Pancreas (tissue), 10 donors: Measurements from ENCODE around the gene GUCY1A1. TPM values are rescaled to one million over a fixed set of nuclear protein-coding genes. Genes with fewer than 3 reads are reported as not detected.

Experiments
- ATAC-seq, 4 donors: fragments of 200-7000 bp; cut with Tn5 transposase; one replicate each; pipeline versions ENCODE4 v1.8.0 to v1.9.1; 2020; ENCODE audit warnings: mild to moderate bottlenecking in 4 of 4, moderate library complexity in 4 of 4
- DNase-seq, 6 donors: peaks; one replicate each; pipeline ENCODE4 v3.0.0-alpha.2; 2020
- FAIRE-seq: peaks from 2 replicates; lab custom pipeline; 2012; peaks lifted over from hg19 to GRCh38; lab: Jason Lieb, UNC
- H3K27ac ChIP-seq, 4 donors: fragments of 200-600 bp; sonication (generic); 1 replicate in 3 of 4; 2 replicates in 1 of 4; pipeline versions ENCODE4 v1.5.0 to v1.8.0; 2020
- H3K27me3 ChIP-seq, 4 donors: fragments of 200-600 bp; one replicate each; pipeline ENCODE4 v1.8.0; 2021
- H3K36me3 ChIP-seq, 3 donors: fragments of 200-600 bp; sonication (generic) in 1 of 3; one replicate each; pipeline versions ENCODE4 v1.5.0 to v1.8.0; 2020 to 2021
- H3K4me1 ChIP-seq, 3 donors: fragments of 200-600 bp; one replicate each; pipeline ENCODE4 v1.8.0; 2021
- H3K4me3 ChIP-seq, 4 donors: fragments of 200-600 bp; sonication (generic) in 2 of 4; one replicate each; pipeline versions ENCODE4 v1.5.0 to v1.8.0; 2020 to 2021
- H3K9me3 ChIP-seq, 4 donors: fragments of 200-600 bp; one replicate each; pipeline ENCODE4 v1.8.0; 2021
- WGBS, 2 donors: extraction: QIAGEN DNeasy Blood & Tissue Kit; methylation state at CpG; one replicate each; pipeline ENCODE4 v1.1.7; 2013; 5-methylcytosine and 5-hydroxymethylcytosine counted together
- intact Hi-C, 3 donors: fragments of 100-400 bp; cut with DNase I; formaldehyde crosslinking; loops; one replicate each; pipeline versions ENCODE4 v1.11.1 to v1.14.2; 2022
- polyA plus RNA-seq, 2 donors: library from polyadenylated mRNA; stranded (reverse); fragments of 200-250 nt; gene quantifications; one replicate each; pipeline ENCODE4 v1.2.3, GENCODE V29; 2013
- total RNA-seq, 6 donors: library from RNA; stranded (reverse); fragmentation: NEBNext Ultra II Directional in 4 of 6; extraction: Animal tissue kit (Norgen Biotek cat#: 25700) in 4 of 6; gene quantifications; one replicate each; pipeline versions ENCODE4 v1.2.1 to v1.2.4, GENCODE V29; 2021 to 2023
- TF ChIP-seq, protein P1 (sequence below), 4 donors: fragments of 200-600 bp; sonication (generic) in 3 of 4; IDR thresholded peaks; one replicate each; pipeline versions ENCODE4 v1.5.0 to v1.8.0; 2021; ENCODE audit warnings: antibody characterized with exemption in 4 of 4
- donor health status: healthy with polysubstance abuse.
- donor health status: DM: no; HTN: no; CAD: no; lungs with moderate emphysema.
- donor health status: DM: no; HTN: no; CAD: no.
- donor health status: control.
- donor health status: control.
- donor health status: Bipolar disorder and iron deficiency.
- donor health status: DM: yes; HTN: yes; CAD: no.
- donor health status: DM: no; HTN: no; CAD: no.
- donor health status: DM: no; HTN: no; CAD: no.
- donor health status: DM: yes; HTN: yes; CAD: no.

Gene GUCY1A1
- total and polyA plus RNA-seq, 8 donors = 4.2 to 26.4 (median 11.2) TPM

DNA sequence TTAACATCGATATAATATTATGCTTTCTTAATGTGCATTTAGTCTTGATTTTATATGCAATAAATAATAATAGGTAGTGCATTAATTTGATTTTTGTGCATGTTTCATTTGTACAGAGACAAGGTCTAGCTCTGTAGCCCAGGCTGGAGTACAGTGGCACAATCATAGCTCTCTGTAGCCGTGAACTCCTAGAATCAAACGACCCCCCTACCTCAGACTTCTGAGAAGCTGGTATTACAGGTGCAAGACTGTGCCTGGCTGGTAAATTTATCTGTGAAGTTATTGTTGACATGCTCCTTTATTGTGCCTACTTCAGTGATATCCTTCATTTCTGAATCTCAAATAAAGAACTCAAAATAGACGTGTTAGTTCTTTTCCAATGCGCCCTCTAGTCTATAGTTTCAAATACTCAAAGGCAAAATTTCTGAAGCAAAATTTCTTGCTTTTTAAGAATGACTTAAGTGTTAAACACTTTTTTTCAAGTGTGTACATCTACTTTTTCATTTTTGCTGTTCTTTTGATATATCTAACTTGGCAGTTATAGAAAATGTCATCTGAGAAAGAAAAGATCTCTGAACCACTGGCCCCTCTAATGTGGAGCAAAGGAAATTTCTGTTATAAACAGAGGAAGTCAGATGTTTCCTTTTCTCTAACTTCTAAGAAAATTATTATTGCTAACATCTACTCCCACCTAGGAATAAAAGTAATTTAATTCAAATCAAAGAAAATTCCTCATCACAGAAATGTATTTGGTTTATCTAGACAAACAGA is 28.3 kb upstream of the GUCY1A1 start:
- ATAC-seq (no peak), DNase-seq (no peak), FAIRE-seq (peak; percentile 78)
- intact Hi-C loops = no loop called here
- Histone ChIP-seq H3K4me3 (no peak overlapping the region), H3K36me3 (no peaks in the 10 kb centered on the region), H3K27ac (no peak overlapping the region), H3K9me3 (no peaks in the 10 kb centered on the region), H3K27me3 (no peaks in the 10 kb centered on the region), H3K4me1 (no peaks in the 10 kb centered on the region)
- TF ChIP-seq, protein P1, sequence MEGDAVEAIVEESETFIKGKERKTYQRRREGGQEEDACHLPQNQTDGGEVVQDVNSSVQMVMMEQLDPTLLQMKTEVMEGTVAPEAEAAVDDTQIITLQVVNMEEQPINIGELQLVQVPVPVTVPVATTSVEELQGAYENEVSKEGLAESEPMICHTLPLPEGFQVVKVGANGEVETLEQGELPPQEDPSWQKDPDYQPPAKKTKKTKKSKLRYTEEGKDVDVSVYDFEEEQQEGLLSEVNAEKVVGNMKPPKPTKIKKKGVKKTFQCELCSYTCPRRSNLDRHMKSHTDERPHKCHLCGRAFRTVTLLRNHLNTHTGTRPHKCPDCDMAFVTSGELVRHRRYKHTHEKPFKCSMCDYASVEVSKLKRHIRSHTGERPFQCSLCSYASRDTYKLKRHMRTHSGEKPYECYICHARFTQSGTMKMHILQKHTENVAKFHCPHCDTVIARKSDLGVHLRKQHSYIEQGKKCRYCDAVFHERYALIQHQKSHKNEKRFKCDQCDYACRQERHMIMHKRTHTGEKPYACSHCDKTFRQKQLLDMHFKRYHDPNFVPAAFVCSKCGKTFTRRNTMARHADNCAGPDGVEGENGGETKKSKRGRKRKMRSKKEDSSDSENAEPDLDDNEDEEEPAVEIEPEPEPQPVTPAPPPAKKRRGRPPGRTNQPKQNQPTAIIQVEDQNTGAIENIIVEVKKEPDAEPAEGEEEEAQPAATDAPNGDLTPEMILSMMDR (IDR thresholded peaks at IDR 0.05) = no peak
- 81 to 89% methylated on average over 5 of the region's 5 CpGs for WGBS, 2 donors

DNA sequence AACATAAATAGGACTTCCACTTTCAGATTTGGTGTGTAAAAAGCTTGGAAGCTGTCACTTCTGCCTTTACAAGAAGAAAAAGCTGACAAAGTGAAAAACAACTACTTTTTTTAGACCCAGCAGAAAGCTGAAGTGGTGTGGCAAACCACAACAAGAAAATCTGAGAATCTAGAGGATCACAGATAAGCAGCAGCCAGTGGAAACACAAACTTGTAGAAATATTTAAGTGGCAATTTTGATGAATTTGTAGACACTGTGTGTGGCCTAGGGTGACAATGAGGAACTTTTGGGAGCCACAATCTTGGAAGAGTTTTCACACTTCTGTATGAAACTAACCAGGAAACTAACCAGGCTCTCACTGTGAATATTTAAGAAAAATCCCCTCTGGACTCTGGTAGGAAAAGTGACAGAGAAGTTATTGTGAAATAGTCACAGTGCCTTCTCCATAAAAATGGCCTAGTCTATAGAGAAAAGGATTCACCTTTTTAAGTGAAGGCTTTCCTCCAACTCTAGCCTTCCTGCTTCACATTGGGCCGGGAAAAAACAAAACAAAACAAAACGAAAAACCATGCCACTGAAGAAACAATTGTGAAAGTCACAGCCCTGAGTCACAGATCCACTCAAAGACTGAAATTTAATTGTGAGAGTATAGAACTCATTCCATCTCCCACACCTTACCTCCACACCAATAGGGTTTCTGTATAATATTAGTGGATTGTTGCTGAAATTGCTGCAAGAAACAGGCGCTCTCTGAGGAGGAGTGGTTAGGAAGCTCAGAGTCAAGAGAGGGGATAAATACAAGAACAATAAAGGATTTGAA is 26.7 kb upstream of the GUCY1A1 start:
- H3K27me3 ChIP-seq = no peaks in the 10 kb centered on the region
- ATAC-seq = peak in 2 of 4 donors; percentile 32 to 66
- H3K9me3 ChIP-seq = no peaks in the 10 kb centered on the region
- TF ChIP-seq, protein P1 (IDR thresholded peaks at IDR 0.05) = no peak
- no peaks in the 10 kb centered on the region for H3K36me3 ChIP-seq
- H3K4me1 ChIP-seq = no peaks in the 10 kb centered on the region
- FAIRE-seq = no peak
- DNase-seq = no peak
- no peak overlapping the region for H3K4me3 ChIP-seq
- 43 to 85% methylated on average over 3 of the region's 3 CpGs for WGBS, 2 donors
- H3K27ac ChIP-seq = no peak overlapping the region
- intact Hi-C loops = no loop called here

DNA sequence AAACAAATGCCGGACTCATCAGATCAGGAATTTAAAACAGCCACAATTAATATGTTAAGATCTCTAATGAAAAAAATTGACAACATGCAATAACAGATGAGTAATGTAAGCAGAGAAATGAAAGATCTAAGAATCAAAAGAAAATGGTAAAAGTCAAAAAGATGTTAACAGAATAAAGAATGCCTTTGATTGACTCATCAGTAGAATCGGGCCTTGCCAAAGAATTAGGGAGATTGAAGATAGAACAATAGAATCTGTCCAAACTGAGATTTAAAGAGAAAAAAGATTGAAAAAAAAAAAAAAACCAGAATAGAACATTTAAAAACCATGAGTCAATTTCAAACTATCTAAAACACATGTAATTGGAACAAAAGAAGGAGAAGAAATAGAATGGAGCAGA is 25.9 kb upstream of the GUCY1A1 start:
- TF ChIP-seq, protein P1 (IDR thresholded peaks at IDR 0.05) = no peak
- Histone ChIP-seq H3K27ac (no peak overlapping the region), H3K4me3 (no peak overlapping the region), H3K27me3 (no peaks in the 10 kb centered on the region), H3K4me1 (no peaks in the 10 kb centered on the region), H3K9me3 (no peaks in the 10 kb centered on the region), H3K36me3 (no peaks in the 10 kb centered on the region)
- intact Hi-C loops = no loop called here
- DNase-seq (no peak), ATAC-seq (no peak), FAIRE-seq (no peak)
- WGBS, 2 donors = 85 to 93% methylated on average over 2 of the region's 2 CpGs

DNA sequence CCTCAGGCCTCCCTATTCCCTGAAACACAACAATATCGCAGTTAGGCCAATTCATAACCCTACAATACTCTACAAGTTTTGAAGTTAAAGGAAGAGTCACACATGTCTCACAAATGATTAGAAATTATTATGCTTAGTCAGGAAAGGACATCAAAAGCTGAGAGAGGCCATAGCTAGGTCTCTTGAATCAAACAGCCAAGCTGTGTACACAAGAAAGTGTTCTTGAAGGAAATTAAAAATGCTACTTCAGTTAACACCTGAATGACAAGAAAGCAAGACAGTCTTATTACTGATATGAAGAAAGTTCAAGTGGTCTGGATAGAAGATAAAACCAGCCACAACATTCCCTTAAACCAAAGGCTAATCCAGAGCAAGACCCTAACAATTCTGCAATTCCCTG is 23.6 kb upstream of the GUCY1A1 start:
- Histone ChIP-seq H3K4me1 (no peaks in the 10 kb centered on the region), H3K9me3 (no peaks in the 10 kb centered on the region), H3K27ac (no peak overlapping the region), H3K4me3 (no peak overlapping the region), H3K36me3 (no peaks in the 10 kb centered on the region), H3K27me3 (no peaks in the 10 kb centered on the region)
- intact Hi-C loops = no loop called here
- TF ChIP-seq, protein P1 (IDR thresholded peaks at IDR 0.05) = no peak
- DNase-seq = no peak
- no peak for ATAC-seq
- WGBS, 2 donors = 90 to 96% methylated on average over 1 of the region's 1 CpG
- FAIRE-seq = no peak
